HK-2 (cell line): ENCODE data around the gene PCID2.
"Not testable (repeated sequence)": the region's sequence is repeated elsewhere in the genome, so short reads cannot be mapped to it uniquely, and the experiment has no call there.

Experiments used
- DNase-seq: peaks from one replicate; pipeline ENCODE4 v3.0.0-alpha.2; 2018; ENCODE audit not compliant: unreplicated experiment

PCID2 gene

DNA sequence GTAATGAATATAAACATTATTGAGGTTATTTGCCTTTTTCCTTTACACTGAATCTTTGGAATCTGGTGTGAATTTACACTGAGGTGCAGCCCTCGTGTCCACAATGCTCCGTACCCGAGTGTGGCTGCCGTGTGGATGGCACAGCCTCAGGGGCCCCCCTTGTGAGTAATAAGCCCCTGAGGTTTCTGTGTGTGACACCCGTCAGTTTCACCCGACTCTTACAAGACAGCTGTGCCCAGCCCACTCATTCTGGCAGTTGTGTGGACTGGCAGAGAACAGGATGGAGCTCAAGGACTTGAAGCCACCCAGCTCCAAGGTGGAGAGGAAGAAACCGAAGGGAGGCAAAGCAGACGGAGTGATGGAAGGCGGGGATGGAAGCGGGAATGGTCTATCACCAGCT, 42.2 kb downstream of the PCID2 start:
- no peak for DNase-seq

DNA sequence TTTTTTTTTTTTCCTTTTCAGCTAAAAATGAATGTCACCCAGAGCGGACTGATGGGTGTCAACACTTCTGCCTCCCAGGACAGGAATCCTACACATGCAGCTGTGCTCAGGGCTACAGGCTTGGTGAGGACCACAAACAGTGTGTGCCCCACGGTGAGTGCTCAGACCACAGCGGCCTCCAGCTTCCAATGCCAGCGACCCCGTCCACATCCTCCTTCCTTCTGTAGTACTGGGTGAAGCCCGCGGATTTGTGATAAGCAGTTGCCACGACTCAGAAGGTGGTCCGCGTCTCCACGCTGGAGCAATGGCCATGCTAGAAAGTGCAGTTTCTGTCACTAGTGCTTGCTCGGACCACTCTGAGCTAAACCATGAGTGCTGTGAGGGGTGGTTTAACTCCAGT, 44.0 kb downstream of the PCID2 start:
- DNase-seq: no peak

DNA sequence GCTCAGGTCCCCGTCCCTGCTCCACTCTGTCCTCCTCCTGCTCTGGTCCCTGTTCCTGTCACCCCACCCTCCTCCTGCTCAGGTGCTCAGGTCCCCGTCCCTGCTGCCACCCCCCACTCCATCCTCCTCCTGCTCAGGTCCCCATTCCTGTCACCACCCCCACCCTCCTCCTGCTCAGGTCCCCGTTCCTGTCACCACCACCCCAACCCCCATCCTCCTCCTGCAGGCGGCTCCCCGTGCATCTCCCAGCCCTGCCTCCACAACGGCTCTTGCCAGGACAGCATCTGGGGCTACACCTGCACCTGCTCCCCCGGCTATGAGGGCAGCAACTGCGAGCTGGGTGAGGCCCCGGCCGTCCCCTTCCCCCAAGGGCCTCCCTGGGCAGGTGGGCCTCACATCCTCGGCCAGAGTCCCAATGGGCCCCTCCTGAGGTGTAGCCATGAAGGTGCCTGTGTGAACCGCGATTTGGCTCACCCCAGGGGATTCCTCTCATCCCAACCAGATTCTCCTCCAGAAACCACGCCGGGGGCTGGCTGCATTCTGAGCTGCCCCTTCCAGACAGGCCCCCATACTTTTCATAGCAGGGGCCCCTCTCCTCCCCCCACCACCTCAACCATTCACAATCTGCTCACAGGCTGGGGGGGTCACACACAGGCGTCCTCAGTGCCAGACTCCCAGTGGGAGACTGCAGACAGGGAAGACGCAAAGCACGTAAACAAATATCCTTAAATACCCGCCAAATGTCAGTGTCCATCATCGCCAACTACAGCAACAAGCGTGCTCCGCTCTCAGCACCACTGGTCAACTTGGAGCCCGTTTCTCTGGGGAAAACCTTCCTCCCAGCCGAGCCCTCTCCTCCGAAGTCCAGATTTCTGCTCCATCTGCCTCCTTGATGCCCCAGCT, 45.4 kb downstream of the PCID2 start:
- DNase-seq: no peak

GRCh38 chr13:113161975-113162374, 46.5 kb downstream of the PCID2 start:
- not testable (repeated sequence) for DNase-seq

GRCh38 chr13:113161433-113161832, 47.0 kb downstream of the PCID2 start:
- no peak for DNase-seq

DNA sequence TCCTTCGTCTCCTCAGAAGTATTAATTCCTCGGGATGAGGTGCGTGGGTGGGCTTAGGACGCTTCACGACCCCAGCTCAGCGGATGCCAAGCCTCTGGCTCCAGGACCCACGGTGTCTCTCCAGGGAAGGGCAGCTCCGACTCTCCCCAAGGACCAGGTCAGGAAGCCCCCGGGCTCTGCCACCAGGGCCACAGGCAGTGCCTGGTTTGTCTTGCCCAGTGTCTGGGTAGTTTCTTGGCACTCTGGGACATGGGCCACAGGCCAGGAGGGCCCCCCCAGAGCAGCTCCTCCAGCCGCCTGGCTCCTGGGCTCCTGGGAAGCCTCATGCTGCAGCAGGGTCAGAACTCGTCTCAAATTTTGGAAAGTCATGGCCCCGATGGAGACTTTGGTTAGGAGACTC, 47.5 kb downstream of the PCID2 start:
- DNase-seq: no peak

GRCh38 chr13:113159701-113160100, 48.8 kb downstream of the PCID2 start:
- no peak for DNase-seq

GRCh38 chr13:113158946-113159345, 49.5 kb downstream of the PCID2 start:
- DNase-seq: no peak

DNA sequence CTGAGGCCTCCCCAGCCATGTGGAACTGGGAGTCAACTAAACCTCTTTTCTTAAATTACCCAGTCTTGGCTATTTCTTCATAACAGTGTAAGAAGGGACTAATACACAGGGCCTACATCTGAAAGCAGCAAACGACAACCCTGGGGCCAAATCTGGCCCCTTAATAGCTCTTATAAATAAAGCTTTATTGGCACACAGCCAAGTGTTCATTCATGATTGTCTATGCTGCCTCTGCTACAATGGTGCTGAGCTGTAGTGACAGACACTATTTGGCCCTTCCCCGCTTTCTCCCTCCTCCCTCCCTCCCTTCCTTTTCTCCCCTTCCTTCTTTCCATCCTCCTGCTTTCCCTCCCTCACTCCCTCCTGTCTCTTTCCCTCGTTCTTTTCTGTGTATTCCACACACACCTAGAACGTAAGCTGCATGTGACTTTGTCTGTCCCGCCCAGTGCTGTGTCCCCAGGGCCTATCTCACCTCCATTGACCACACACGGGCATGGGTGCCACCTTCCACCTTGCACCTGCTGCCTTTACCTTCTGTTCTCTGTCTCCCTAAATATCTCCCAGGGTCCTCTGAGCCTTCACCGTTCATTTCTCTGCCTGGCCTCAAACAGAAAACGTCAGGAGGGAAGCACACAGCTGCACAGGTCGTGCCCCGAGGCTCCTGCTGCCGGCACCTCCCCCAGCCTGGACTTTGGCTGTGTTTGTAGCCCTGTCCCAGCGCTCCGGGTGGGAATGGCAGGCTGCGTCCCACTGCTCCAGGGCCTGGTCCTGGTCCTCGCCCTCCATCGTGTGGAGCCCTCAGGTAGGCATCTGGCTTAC, 50.3 kb downstream of the PCID2 start, which contains the start of gene PROZ:
PROZ (plus strand) TSS at position 720 of the 819 bp plus-strand sequence; CDS start at position 733, 13 bp downstream.
- DNase-seq: no peak

GRCh38 chr13:113157206-113157928, 51.1 kb downstream of the PCID2 start:
- no peak for DNase-seq

GRCh38 chr13:113155982-113156655, 52.4 kb downstream of the PCID2 start:
- peak; percentile 16 for DNase-seq

DNA sequence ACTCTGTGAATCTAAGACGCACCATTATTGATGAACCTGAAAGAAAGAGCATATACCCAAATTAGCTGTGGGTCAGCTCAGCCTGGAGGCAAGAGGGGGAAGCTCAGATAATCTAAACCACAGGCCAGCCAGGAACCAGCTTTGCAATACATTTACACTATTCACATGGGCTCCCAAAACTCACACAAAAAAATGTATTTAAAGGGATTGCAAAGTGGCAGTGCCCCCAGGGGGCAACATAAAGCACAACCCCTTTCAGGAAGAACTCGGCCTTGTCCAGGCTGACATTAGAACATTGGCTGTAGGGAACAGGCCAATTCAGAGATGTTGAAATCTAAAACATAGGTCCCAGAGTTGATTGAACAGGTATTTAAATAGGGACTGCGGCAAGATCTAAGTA, 53.3 kb downstream of the PCID2 start:
- no peak for DNase-seq

DNA sequence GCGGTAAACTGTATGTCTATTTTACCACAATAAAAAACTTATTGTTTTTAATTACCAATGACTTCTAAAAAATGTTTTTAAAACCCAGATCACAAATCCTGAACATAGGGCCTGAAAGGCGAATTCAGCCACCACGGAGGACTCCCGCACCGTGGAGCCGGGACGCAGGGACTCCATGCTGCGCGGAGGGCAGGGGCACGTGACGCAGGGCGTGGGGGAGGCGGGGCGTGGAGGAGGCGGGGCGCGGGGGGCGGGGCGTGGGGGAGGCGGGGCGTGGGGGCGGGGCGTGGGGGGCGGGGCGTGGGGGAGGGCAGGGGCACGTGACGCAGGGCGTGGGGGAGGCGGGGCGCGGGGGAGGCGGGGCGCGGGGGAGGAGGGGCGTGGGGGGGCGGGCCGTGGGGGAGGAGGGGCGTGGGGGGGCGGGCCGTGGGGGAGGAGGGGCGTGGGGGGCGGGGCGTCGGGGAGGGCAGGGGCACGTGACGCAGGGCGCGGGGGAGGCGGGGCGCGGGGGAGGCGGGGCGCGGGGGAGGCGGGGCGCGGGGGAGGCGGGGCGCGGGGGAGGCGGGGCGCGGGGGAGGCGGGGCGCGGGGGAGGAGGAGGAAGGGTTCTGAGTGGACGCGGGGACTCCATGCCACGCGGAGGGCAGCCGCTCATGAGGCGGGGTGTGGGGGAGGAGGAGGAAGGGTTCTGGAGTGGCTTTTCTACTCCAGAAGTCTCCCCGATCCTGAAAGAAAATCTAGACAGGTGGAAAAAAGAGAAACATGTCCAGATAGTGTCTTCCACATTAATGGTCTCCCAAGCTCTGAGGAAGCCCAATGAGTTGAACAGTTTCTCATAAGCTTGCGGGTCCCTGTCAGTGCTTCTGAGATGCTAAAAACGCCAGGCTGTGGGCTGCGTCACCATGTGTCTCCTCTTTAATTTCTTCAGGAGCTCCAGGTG, 54.4 kb downstream of the PCID2 start:
- peak; percentile 59 for DNase-seq

DNA sequence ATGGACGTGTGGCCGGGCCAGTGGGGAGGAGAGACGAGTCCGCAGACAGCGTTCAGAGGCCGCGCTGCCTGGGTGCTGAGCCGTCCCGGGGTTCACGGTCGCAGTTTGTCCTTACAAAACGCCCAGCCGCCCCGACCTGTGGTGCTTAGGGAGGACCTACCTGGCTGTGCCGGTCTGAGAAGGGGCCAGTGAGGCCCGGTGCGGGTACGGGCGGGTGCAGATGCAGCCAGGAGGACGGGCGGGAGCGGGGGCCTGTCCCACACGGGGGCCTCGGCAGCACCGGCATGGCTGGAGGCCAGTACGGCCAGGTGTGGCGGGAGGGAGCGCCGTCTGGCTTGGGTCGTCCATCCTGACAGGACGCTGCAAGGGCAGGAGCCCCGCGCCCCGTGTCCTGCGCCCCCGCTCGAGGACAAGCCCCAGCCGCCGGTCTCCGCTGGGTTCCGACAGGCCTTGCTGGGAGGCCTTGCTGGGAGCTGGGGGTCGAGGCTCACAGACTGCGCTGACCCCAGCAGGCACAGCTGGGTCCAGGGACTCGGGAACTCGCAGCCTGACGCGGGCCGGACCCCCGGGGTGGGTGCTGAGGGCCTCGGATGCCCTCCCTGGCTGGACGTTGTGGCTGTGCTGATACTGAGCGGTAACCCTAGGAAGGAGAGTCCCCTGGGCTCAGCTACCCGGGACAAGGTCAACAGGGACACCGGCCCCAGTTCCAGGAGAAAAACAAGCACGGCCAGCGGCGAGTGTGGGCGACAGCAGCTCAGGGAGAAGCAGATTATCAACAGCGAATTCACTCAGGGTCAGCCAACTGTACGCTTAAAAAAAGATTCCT, 55.3 kb downstream of the PCID2 start:
- DNase-seq: peak; percentile 54

DNA sequence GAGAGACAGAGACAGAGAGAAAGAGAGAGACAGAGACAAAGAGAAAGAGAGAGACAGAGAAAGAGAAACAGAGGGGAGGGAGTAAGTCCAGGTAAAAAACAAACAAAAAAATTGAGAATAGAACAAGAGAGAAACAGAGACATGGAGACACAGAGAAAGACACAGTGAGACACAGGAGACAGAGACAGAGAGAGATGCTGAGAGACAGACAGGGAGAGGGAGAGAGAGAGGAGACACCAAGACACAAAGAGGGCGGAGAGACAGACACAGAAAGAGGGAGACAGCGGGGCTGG, 55.8 kb downstream of the PCID2 start:
- no peak for DNase-seq

DNA sequence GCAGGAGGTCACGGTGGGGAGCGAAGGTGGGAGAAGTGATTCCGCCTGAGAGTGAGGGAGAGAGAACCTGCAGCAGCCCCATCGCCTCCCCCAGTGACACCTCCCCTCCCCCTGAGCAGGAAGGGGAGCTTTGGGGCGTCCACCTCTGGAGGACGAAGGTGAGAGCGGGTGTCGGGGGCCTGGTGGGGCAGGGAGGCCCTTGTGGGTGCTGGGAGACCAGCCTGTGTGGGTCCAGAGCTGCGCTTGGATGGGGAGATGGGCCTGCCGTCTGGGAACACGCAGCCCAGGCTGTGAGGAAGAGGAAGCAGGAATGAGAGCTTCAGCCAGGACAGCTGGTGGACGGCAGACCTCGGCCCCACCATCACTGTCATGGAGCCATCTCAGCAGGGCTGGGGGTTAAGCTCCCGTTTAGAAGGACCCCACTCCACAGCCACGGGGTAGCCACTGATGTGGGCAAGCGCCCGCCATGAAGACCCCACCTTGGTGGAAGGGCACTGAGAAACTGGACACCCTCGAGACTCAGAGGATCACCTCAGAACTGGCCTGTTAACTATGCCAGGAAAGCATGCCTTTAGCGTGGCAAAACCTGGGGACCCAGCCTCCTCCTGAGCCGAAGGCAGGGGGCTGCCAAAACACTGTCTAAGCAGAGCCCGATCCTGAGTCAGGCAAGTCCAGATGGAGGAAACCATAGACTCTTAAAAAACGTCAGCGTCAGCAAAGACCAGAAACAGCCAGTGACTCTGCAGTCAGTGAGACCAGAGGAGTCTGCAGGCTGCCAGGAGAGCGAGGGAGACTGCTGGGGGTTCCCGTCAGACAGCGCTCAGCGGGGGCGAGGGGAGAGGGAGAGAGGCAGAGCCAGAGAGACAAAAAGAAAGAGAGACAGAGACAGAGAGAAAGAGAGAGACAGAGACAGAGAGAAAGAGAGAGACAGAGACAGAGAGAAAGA, 56.5 kb downstream of the PCID2 start:
- no peak for DNase-seq

DNA sequence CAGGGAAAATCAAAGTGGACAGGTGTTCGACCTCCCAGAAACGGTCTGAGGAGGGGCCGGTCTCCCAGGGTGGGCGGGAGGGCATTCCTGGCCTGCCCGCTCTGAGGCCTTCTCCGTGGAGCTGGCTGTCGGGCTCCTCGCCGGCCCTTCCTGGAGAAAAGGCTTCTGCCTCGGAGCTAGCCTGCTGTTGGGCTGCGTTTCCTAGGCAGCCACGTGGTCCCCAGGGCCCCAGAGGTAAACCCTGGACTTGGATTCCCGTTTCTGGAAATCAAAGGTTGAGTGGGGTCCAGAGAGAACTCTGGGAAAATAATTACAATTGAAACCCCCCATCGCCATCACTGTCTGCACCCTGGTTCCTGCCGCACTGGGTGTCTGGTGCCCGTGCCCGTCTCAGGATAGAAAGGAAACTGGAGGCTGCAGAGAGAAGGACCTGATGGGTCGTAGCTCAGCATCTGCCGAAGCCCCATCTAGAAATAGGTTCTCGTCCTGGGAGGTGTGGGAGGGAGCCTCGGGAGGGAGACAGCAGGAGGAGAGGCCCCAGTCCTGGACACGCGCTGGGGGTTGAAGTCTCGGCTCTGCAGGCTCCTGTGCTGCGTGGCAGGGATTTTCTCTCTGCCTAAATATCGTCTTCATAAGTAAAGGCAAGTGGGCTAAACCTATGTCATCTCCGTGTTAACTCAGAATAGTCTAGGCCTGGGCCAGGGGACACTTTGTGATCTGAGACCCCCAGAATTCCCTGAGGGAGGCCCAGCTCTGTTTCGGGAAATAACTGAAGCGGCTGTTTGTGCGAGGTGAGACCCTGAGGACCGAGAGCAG, 57.7 kb downstream of the PCID2 start:
- no peak for DNase-seq
